ENCODE data around the gene RHOJ. TPM values are rescaled to one million over a fixed set of nuclear protein-coding genes. Genes with fewer than 3 reads are reported as not detected.

RHOJ gene
- total and polyA plus RNA-seq, 10 of the 15 experiments (the other 5 are each of a cell fraction or from before 2014, with no cell fraction given), result not detected

DNA sequence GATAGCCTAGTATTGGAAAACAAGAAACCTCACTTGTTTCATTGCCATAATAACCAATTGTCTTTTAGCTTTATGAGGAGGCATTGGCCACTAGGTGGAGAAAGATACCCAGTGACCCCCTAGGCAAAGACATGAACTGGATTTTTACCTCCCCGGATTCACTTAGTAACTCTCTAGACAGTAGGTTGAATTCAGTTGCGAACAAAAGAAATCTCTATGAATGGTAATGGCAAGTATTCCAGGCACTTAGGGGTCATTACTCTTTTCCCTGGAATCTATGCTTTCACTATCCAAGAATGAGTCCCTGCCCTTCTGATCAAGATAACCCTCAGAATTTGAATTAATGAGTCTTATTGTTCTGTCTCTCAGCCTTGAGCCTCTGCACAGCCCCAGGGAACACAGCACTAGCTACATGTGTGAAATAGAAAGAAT, 29.5 kb upstream of the RHOJ start:
- in situ Hi-C loops (cut with MboI), result no loop called here
- ChIA-PET CTCF (interaction anchor here (0.6 to 1.3 kb wide), 4 partner anchors 39 to 103 kb away, joined by 3 to 6 read pairs (median 3); no protein-coding TSS in a partner anchor), SMC1A (ENCODE audit: uncharacterized antibody, unreplicated experiment) (no interaction called here), POLR2A (no interaction called here), RAD21 (ENCODE audit: unreplicated experiment) (no interaction called here)
- Histone ChIP-seq H2AFZ (ENCODE audit: control insufficient read depth, low read depth, low read length) (no peak overlapping the region), H3K4me3 (no peak overlapping the region), H3K27me3 (replicated peaks in 1 of 2; ENCODE audit: control insufficient read depth in 2 of 2, insufficient read depth in 2 of 2, low read length in 1 of 2) (no peaks in the 10 kb centered on the region), H3K36me3 (ENCODE audit: control insufficient read depth in 2 of 2, insufficient read depth in 2 of 2, low read length in 1 of 2) (no peaks in the 10 kb centered on the region), H4K20me1 (ENCODE audit: control insufficient read depth, insufficient read depth) (no peaks in the 10 kb centered on the region), H3K9ac (ENCODE audit: control insufficient read depth, insufficient read depth, low read length) (no peak overlapping the region), H3K4me1 (ENCODE audit: control insufficient read depth, insufficient read depth, low read length) (no peaks in the 10 kb centered on the region), H3K9me3 (replicated peaks; ENCODE audit: control insufficient read depth, insufficient read depth, low read length) (no peaks in the 10 kb centered on the region), H3K27ac (ENCODE audit: control insufficient read depth, insufficient read depth) (no peak overlapping the region), H3K4me2 (ENCODE audit: control insufficient read depth, insufficient read depth) (no peak overlapping the region), H3K79me2 (ENCODE audit: control insufficient read depth, insufficient read depth, low read length) (no peaks in the 10 kb centered on the region)
- FAIRE-seq (peak; percentile 18), DNase-seq (ENCODE audit: low read depth, low spot score) (no peak), ATAC-seq (peak; percentile 58; the same call in 2 of the 3 replicates)
- no TSS peak for BruUV-seq (replicated peaks)
- WGBS (ENCODE audit: insufficient coverage, insufficient replicate concordance, low lambda C conversion rate, missing lambda C conversion rate), result 0% methylated on average over 2 of the region's 2 CpGs
- TF ChIP-seq ESRRA (IDR thresholded peaks at IDR 0.05; ENCODE audit: low read length) (no peak), TCF3 (IDR thresholded peaks at IDR 0.05; ENCODE audit: borderline replicate concordance, insufficient read depth, low read depth, low read length) (no peak), RUNX3 (IDR thresholded peaks at IDR 0.05; ENCODE audit: low read length) (no peak), RAD21 (IDR thresholded peaks at IDR 0.05; ENCODE audit: insufficient read depth, low read depth, low read length) (peak; percentile 62), SMC3 (IDR thresholded peaks at IDR 0.05; ENCODE audit: borderline replicate concordance, low read length) (peak; percentile 42), SIN3A (IDR thresholded peaks at IDR 0.05; ENCODE audit: low read depth, low read length) (no peak), CTCF (IDR thresholded peaks at IDR 0.05 in 2 of 3, conservative IDR thresholded peaks at IDR 0.05 in 1 of 3; ENCODE audit: control insufficient read depth in 2 of 3, extremely low read depth in 1 of 3, insufficient read depth in 1 of 3, low read depth in 3 of 3, low read length in 3 of 3) (peak; percentile 38 to 51 (median 43); a peak in 4 of 6 replicates)
- intact Hi-C loops (cut with micrococcal nuclease; ENCODE audit: unreplicated experiment), result loop anchor here (2.0 kb wide), 1 partner anchor 102 kb away; no protein-coding TSS in a partner anchor
